GM18868 (cell line): ENCODE measurements around the gene TMPRSS5.

Experiments
- ATAC-seq: cut with Tn5 transposase; IDR thresholded peaks from one replicate; pipeline ENCODE4 v1.9.1; 2021; ENCODE audit warnings: mild to moderate bottlenecking, moderate library complexity; ENCODE audit not compliant: unreplicated experiment

Gene TMPRSS5

DNA sequence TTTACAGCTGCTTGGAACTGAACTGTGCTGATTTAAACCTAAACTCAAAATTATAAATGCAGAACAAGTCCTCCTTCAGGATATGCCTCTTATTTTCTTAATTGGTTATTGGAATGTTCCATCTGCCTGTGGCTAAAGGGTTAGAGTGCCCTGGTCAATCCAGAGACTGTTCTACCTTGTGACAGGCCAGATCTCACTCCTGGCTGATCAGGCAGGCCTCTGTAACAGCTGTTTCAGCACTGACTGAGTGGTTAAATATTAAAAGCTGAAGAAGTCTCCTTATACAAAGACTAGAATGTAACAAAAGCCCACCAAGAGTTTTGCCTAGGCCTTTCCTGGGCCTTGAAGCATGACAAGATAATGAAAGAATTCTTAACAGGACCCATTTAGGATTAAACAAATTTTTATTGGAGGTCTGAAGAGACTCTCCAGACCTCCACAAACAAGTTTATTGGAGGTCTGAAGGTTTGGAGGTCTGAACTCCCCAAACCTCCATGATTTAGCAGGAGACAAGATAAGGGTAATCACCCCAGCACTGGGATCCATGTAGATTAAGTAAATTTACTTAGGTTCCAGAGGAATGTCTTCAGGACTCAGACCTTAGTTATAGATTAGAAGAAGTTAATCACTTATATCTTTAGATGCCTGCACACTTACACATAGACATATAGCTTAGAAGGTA lies 35.8 kb downstream of the TMPRSS5 start:
- ATAC-seq, result no peak

DNA sequence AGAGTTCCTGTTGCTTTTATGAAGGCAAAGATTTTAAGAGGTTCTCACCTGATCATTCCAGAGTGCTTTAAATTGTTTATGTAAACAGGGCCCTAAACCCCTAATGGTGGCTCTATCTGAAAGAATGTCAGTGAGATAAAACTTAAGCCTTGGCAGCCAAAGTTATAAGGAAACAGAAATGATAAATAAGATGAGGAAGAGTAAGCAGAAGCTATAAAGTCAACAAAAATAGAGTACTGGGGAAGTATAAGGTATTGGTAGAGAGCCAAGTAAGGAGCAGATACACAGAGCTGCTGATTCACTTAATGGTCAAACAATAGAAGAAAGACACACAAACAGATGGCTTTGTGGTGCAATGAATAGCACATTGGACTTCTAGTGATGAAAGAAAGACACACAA lies 37.9 kb downstream of the TMPRSS5 start:
- no peak for ATAC-seq

DNA sequence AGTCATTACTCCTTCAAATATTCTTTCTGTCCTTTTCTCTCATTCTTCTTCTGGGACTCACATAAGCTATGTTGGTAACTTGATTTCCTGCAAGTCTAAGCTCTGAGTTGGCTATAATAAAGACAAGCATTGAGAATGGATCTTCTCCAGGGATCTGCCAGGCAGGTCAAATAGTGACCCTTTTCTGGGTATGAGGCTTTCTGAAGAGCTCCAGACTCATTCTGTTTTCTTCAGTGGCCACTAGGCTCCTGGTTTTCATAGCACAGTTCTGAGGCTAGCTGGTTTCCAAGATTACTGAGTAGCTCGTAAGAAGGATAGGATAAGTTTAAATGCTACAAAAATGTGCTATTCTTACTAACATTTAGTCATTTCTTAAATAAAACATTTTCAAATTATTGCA lies 38.3 kb downstream of the TMPRSS5 start:
- no peak for ATAC-seq

DNA sequence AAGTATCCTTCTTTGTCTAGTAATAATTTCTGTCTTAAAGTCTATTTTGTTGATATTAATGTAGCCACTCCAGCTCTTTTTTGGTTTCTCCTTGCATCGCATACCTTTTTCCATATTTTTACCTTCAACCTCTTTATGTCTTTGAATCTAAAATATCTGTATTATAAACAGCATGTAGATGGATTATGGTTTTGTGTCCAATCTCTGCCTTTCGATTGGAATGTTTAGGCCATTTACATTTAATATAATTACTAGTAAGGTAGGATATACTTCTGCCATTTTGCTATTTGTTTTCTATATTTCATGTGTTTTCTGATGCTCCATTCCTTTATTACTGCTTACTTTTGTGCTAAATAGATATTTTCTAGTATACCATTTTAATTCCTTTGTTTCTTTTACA lies 39.5 kb downstream of the TMPRSS5 start:
- ATAC-seq, result no peak

DNA sequence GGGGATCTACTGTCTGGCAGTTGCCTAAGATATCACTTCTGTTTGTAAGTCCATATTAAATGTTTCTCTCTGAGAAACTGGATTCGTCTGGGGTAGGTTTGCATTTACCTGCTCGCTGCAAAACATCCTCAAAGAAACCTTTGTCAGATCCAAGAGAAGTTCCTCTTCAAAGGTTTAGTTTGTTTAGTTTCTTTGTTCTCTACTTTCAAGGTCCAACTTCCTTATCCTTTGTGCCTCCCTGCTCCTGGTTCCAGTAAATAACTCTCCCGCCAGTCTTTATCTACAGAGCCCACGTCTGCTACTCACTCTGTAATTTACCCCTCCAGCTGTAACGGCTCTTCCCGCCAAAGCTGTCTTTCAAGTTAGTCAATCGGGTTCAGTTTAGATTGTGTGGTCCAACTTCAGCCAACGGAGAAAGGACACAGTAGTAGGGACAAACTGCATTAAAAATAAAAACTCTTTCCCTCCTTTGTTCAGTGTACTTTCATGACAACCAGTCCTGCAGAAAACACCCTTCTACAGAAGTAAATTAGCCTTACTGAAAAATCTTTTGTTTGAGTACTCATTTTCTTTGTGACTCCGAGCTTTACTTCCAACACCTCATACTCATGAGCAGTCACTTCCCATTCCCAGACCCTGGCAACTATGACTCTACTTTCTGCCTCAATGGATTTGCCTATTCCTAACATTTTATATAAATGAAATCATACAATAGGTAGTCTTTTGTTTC lies 41.0 kb downstream of the TMPRSS5 start:
- ATAC-seq, result no peak

DNA sequence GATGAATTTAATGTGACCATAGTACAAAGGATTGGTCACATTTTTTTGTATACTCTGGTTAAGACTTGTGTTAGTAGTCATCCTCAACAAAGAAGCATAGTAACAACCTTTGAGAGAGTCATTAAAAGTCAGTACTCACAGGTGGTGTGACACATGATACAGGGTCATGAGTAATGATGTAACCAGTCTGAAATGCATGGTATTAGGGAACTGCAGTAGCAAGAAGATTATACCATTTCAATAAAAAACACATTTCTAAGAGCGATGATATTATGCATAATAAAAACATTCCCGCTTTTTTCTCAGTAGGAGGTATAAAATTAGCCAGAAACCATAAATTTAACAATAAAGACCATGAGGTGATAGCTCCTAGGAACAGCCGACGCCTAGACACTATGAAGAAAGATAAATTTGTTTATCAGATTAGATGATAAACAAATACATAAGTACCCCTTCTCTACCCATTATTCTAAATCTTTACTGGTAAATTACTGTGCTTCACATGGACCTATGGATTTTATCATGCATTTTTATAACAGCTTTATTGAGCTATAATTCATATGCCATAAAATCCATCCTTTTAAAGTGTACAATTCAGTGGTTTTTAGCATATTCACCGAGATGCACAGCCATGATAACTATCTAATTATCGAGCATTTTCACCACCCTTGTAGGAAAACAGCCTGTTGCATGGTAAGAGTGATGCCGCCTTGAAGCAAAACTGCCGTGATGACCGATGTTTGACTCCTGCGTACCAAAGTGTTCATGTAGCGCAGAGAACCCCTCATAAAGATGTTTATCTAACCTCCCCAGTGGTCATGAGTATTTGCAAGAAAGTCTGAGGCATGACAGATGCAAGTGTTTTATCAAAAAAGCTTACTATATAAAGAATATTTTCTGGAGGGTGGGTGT lies 41.8 kb downstream of the TMPRSS5 start:
- no peak for ATAC-seq

DNA sequence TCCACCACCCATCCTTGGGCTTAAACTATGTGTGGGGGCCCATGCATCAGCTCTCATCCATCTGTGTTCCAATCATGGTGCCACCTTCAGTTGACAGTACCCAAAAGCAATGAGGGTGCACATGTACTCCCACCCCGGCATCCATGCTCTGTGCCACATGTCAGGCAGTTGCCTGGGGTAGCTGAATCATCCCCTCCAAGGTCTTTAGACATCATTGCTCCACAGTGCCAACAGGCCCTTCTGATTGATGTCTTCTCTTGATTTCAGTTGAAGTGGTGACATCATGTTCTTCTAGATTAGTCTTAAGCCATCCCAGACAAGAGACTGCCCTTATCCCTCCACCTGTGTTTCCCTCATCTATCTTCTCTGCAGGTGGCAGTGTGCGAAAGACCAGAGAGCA lies 42.5 kb downstream of the TMPRSS5 start:
- no peak for ATAC-seq

DNA sequence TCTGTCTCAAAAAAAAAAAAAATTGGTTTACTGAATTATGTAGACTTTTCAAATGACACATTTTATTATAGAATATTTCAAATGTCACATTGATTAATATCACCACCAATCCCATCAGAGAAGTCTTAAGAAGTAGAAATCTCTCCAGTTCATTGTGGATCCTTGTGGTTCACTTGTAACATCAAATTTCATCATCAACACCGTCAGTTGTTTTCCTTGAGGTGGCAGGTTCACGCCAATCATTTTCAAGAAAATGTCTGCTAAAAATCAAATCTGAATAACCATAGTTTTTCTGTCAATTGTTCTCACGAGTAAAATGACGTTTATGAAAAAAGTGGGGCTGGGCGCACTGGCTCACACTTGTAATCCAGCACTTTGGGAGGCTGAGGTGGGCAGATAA lies 50.3 kb downstream of the TMPRSS5 start:
- no peak for ATAC-seq

DNA sequence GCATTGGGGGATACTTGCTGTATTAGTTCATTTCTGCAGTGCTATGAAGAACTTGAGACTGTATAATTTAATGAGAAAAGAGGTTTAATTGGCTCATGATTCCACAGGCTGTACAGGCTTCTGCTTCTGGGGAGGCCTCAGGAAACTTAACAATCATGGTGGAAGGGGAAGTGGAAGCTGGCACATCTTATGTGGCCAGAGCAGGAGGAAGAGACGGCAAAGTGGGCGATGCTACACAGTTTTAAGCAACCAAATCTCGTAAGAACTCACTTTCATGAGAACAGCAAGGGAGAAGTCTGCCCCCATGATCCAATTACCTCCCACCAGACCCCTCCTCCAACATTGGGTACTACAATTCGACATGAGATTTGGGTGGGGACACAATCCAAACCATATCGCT lies 55.1 kb downstream of the TMPRSS5 start:
- ATAC-seq, result no peak

DNA sequence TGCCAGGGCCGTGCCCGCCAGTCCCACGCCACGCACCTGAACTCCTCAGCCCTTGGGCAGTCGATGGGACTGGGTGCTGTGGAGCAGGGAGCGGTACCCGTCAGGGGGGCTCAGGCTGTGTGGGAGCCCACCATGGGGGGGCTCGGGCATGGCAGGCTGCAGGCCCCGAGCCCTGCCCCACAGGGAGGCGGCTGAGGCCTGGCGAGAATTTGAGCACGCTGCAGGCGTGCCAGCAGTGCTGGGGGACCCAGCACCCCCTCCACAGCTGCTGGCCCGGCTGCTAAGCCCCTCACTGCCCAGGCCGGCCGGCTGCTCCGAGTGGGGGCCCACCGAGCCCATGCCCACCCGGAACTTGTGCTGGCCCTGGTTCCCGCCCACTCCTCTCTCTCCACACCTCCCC lies 56.8 kb downstream of the TMPRSS5 start:
- ATAC-seq, result no peak

DNA sequence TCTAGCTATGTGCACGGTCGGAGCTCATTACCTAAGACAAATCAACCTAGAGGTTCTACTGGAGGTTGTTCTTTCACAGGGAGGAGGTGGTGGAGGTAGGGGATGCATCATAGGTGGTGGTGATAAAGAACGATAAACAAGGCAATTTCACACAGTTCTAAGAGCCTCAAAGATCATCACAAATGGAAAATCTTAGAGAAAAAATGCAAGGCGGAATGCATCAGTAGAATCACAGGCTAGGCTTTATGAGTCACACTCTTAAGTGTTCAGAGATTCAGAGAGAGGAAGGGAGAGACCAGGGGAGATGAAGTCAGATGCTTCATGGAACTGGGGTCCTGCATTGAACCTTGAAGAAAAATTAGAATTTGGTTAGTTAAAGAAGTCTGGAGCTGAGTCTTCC lies 58.3 kb downstream of the TMPRSS5 start:
- ATAC-seq, result no peak

DNA sequence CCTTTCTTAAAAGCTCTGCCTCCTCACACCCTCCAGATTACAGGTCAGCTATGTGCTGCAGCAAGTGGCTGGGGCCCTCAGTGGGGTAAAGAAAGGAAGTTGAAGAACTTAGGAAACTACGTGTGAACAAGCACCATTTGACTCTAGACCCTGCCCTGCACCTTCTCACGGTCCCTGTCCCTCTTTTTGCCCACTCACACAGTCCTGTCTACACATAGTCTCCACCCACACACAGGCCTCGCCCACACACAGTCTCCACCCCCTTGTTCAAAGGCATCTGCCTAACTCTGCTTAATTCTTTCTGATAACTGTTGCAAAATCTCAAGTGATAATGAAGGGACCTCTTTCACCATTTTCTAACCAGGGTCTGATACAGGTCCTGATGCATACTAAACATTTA lies 59.0 kb downstream of the TMPRSS5 start:
- ATAC-seq, result no peak

DNA sequence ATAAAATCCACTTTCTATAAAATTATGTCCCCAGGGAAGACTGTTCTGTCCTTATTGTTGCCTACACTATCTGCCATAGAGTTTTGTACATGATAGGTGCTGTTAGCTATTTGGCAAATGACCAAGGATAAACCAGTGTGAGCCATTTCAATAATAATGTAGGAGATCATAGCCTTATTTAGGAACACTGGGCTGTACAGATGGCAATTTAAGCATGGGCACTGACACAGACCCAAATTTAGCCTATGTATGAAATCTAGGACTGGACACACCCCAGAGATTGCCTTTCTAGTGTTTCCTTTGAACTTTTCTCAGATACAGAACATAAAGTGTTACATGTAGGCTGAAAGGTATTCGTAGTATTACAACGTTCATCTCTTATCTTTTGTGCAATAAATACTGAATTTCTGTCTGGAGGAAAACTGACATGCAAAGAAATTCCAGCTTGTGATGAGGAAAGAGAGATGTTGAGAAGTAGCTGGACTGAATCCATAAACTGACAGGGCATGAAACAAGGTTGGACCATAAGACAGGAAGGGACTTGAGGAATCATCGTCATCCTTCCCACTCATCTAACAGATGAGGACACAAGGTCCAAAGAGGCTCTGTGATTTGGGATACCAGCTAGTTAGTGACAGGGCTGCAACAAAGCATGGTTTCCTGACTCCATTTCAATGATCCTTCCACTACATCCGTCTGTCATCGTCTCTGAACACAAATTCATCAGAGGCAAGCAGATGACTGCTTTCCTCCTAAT lies 60.3 kb downstream of the TMPRSS5 start:
- no peak for ATAC-seq

DNA sequence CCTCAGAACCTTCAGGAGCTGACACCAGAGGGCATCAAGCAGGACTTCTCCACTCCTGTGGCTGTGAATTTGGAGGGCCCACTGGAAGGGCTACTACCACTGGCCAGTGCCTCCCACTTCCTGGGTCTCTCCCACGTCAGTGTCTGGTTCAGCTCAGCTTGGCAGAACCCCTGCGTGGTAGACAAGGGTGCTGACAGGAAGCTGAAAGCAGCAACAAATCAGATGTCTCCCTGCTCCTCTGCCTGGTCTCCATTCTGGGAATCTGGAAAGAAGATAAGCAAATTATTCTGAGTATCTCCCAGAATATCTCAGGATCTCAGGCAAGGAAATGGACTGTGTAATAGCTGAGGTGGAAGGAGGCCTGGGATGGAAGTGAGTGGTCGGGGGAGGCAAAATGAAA lies 61.5 kb downstream of the TMPRSS5 start:
- no peak for ATAC-seq

DNA sequence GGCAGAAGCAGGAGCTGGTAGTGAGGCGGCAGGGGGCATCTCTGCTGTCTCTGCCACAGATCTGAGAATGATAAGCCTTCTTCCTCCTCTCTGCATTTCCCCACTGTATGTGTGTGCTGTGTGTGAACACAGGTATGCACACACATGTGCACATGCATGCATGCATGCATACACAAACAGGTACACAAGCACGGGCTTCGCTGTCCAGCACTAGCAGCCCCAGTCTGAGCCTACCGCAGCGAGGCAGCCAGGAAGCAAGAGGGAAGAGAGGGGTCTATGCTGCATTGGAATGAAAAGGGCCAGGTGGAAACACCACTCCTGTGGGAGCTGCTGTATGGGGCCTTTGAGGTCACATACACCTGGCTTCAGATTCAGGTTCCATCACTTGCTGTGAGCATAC lies 62.4 kb downstream of the TMPRSS5 start:
- ATAC-seq, result no peak

DNA sequence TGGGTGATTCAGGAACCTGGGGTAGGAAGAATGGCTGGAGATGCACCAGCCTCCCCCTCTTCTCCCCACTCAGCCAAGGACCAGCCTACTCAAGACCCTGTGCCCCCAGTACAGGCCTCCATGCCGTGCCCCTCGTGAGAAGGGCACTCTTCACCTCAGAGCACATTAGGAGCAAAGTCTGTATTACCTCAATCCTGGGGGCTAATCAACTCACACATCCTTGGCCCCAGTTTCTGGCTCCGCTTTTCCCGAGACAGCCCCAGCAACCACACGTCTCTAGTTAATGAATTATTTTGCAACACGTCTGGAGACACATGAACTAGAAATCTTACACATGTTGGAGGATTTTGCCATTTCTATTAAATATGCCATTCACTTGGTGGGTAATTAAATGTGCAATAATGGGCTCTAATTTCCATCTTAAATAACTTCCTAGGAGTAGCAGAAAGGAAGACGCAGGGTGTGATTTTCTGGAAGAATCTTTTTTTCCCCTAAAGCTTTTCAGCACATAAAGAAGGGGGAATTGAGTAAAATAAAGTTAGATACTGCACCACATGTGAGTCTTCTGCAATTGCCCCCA lies 63.0 kb downstream of the TMPRSS5 start:
- no peak for ATAC-seq

DNA sequence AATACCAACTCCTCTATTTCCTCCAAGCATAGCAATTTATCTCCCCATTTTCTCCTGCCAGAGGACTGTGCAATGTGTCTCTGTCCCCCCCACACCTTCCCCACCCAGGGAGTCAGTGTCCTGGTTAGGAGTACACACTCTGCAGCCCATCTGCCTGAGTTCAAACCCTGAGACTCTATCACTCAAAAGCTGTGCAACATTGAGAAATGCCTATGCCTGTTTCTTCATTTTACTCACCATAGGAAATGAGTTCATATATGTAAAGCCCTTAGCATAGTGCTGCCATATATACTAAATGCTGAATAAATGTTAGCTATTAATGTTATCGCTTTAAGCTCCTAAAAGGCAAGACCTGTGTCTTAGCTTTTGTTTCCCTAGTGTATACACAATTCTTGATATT lies 64.0 kb downstream of the TMPRSS5 start:
- ATAC-seq, result no peak

DNA sequence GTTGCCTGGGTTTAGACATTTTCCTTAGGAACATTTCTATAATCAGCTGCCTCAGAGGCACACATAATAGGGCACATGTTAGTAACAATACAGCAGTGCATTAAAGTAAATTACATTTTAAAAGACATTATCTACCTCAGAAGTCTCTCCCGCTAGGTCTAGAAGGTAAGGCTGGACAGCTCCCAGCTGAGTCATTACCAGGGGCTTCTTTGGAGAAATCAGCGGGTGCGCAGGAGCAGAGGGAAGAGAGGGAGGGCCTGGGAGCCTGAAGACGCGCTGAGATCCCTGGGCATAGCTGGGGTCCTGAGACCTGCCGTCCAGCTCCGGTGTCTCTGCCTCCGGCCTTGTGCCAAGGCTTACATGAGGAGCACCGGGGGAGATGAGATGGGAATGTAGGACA lies 67.7 kb downstream of the TMPRSS5 start:
- no peak for ATAC-seq

DNA sequence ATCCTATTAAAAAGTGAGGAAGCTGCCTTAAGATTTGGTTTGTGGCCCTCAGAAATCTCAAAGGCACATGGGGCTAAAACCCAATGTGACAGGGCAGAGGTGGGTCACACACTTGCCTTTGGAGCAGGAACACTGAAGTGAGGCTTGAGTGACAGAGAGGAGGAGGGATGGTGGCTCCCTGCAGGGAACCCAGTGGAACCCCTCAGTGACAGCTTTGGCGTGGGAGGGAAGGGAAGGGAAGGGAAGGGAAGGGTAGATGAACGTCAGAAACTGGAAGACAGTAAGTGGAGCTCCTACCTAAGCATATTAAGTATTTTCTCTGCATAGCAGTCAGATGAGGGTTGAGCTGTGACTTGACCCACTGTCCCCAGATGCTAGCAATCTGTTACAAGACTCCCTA lies 68.5 kb downstream of the TMPRSS5 start:
- ATAC-seq, result no peak
